ENCODE results near the gene TJP1. TPM values are rescaled to one million over a fixed set of nuclear protein-coding genes. Genes with fewer than 3 reads are reported as not detected.

Gene TJP1
- total RNA-seq, 4 donors from 2014 or later, result 33.2 to 47.2 (median 42.9) TPM

DNA sequence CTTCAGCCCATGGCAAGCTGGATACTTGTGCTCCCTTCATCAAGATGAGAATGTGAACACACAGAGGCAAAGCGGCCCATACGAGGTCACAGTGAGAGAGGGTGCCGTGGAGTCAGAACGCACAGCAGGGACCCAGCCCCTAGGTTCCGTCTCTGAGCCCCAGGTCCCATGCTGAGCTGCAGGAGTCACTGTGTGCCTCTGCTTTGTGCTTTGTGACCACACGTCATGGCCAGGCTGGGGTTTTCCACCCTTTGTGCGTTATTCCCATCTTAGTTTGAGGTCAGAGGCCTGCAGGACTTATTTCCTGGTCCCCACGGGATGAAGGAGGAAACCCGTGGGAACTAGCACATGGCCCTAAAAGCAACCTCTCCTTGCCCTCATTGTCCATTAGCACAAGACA is 140.3 kb downstream of the TJP1 start:
- no peaks in the 10 kb centered on the region for H3K4me1 ChIP-seq
- TF ChIP-seq, protein P1, sequence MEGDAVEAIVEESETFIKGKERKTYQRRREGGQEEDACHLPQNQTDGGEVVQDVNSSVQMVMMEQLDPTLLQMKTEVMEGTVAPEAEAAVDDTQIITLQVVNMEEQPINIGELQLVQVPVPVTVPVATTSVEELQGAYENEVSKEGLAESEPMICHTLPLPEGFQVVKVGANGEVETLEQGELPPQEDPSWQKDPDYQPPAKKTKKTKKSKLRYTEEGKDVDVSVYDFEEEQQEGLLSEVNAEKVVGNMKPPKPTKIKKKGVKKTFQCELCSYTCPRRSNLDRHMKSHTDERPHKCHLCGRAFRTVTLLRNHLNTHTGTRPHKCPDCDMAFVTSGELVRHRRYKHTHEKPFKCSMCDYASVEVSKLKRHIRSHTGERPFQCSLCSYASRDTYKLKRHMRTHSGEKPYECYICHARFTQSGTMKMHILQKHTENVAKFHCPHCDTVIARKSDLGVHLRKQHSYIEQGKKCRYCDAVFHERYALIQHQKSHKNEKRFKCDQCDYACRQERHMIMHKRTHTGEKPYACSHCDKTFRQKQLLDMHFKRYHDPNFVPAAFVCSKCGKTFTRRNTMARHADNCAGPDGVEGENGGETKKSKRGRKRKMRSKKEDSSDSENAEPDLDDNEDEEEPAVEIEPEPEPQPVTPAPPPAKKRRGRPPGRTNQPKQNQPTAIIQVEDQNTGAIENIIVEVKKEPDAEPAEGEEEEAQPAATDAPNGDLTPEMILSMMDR (IDR thresholded peaks at IDR 0.05 in 4 of 5, conservative IDR thresholded peaks at IDR 0.05 in 1 of 5), result no peak
- TF ChIP-seq POLR2A (IDR thresholded peaks at IDR 0.05), result no peak
- ATAC-seq, result no peak
- H3K36me3 ChIP-seq, result no peaks in the 10 kb centered on the region
- DNase-seq, result no peak
- intact Hi-C loops (cut with DNase I; ENCODE audit: low total_unique reads) (no loop called here), in situ Hi-C loops (cut with MboI; ENCODE audit: low sequenced_read_pairs in 4 of 4) (no loop called here)
- no peak overlapping the region for H3K4me3 ChIP-seq
- peaks cover 0 to 2% (median 0%) of the 10 kb centered on the region in 3 donors for H3K27me3 ChIP-seq
- H3K9me3 ChIP-seq, result no peaks in the 10 kb centered on the region
- no peak overlapping the region for H3K27ac ChIP-seq

DNA sequence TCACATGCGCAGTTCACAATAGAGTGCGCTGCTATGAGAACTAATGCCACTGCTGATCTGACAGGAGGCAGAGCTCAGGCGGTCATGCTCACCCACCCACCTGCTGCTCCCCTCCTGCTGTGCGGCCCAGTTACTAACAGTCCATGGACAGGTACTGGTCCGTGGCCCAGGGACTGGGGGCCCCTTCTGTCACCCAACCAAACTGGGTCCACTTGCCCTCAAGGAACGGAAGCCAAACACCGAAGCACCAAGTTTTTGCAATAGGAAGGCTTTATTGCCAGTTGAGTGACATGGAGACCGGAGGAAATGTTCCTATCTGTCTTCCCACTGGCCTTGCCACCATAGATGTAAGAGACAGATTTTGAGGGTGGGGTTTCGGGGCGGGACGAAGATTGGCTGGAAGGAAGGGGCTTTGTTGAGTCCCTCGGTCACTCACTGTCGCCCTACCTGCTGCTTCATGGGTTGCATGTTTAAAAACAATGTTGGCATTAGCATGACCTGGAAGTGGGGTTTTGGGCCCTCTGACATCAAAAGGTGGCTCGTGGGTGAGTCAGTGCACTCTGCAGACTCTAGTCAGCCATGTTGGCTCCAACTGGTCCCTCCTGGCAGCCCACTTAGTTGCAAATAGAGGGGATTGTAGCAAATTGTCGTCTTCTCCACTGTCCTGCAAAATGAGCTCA is 141.0 kb downstream of the TJP1 start:
- intact Hi-C loops (cut with DNase I; ENCODE audit: low total_unique reads), result no loop called here
- DNase-seq, result no peak
- TF ChIP-seq, protein P1 (IDR thresholded peaks at IDR 0.05 in 4 of 5, conservative IDR thresholded peaks at IDR 0.05 in 1 of 5), result no peak
- no peak for TF ChIP-seq POLR2A (IDR thresholded peaks at IDR 0.05)
- in situ Hi-C loops (cut with MboI; ENCODE audit: low sequenced_read_pairs in 4 of 4), result no loop called here
- Histone ChIP-seq H3K27me3 (peaks cover 0 to 7% (median 0%) of the 10 kb centered on the region in 3 donors), H3K4me1 (no peaks in the 10 kb centered on the region), H3K4me3 (no peak overlapping the region), H3K27ac (no peak overlapping the region), H3K36me3 (no peaks in the 10 kb centered on the region), H3K9me3 (no peaks in the 10 kb centered on the region)
- no peak for ATAC-seq

DNA sequence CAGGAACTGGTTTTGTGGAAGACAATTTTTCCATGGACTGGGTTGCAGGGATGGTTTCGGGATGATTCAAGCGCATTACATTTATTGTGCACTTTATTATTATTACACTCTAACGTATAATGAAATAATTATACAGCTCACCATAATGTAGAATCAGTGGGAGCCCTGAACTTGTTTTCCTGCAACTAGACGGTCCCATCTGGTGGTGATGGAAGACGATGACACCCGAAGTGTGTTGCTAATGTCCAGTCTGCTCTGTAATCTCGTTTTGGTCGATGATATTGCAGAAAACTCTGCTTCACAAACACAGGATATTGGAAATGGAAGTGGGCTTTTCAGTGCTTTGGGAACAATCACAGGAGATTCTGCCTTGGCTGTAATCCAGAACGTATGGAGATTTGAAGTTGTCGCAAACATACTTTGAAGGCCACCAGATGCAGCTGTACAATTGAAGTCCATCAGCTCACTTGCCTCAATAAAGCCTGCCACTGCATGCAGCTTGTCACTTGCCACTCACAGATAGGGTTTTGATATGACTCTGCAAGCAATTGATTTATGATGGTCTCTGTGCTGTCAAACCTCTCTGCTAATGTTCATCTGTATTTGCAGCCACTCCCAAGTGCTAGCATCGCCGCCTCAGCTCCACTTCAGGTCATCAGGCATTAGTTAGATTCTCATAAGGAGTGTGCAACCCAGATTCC is 141.7 kb downstream of the TJP1 start:
- in situ Hi-C loops (cut with MboI; ENCODE audit: low sequenced_read_pairs in 4 of 4), result no loop called here
- peaks cover 0 to 13% (median 5%) of the 10 kb centered on the region in 3 donors for H3K27me3 ChIP-seq
- H3K27ac ChIP-seq, result no peak overlapping the region
- DNase-seq (no peak), ATAC-seq (no peak)
- no peaks in the 10 kb centered on the region for H3K36me3 ChIP-seq
- TF ChIP-seq, protein P1 (IDR thresholded peaks at IDR 0.05 in 4 of 5, conservative IDR thresholded peaks at IDR 0.05 in 1 of 5), result no peak
- no peak for TF ChIP-seq POLR2A (IDR thresholded peaks at IDR 0.05)
- no peak overlapping the region for H3K4me3 ChIP-seq
- intact Hi-C loops (cut with DNase I; ENCODE audit: low total_unique reads), result no loop called here
- H3K9me3 ChIP-seq, result no peaks in the 10 kb centered on the region
- H3K4me1 ChIP-seq, result no peaks in the 10 kb centered on the region

DNA sequence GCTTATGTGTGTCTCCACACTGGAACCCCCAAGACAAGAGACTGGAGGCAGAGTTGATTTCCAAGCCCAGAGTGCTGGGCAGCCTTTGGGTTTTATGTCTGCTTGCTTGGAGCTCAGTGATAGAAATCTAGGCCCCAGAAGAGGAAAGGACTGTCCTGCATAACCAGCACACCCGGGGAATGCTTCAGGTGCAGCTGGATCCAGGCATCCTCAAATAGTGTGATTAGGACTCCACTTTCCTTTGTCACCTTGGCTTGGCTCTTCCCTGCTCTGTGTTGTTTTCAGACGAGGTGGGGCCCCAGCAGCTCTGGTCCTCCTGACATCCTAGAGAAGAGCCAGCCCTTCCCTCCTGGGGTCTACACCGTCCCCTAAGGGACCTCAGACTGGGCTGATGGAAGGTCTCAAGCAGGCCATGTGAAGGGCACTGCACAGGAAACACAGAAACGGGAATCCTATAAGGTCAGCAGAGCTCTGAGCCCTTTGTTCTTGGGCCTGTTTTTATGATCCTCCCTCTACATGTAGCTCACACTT is 143.7 kb downstream of the TJP1 start:
- no peak overlapping the region for H3K27ac ChIP-seq
- H3K4me1 ChIP-seq, result peaks cover 0 to 3% of the 10 kb centered on the region in 2 donors
- peaks cover 4 to 33% (median 11%) of the 10 kb centered on the region in 3 donors for H3K27me3 ChIP-seq
- no peak overlapping the region for H3K4me3 ChIP-seq
- DNase-seq (no peak), ATAC-seq (no peak)
- H3K36me3 ChIP-seq, result no peaks in the 10 kb centered on the region
- no peaks in the 10 kb centered on the region for H3K9me3 ChIP-seq
- in situ Hi-C loops (cut with MboI; ENCODE audit: low sequenced_read_pairs in 4 of 4) (no loop called here), intact Hi-C loops (cut with DNase I; ENCODE audit: low total_unique reads) (no loop called here)
- no peak for TF ChIP-seq POLR2A (IDR thresholded peaks at IDR 0.05)
- TF ChIP-seq, protein P1 (IDR thresholded peaks at IDR 0.05 in 4 of 5, conservative IDR thresholded peaks at IDR 0.05 in 1 of 5), result no peak
